Ectodermal cell (in vitro differentiated cells): ENCODE results near the gene ZBTB37. TPM values are rescaled to one million over a fixed set of nuclear protein-coding genes. Genes with fewer than 3 reads are reported as not detected.

Experiments
- H3K27ac ChIP-seq: 2 replicates; pipeline ENCODE4 v1.7.0; 2013; ENCODE audit warnings: mild to moderate bottlenecking, low read depth, low read length; ENCODE audit not compliant: insufficient read depth, poor library complexity, severe bottlenecking
- H3K27me3 ChIP-seq: 2 replicates; pipeline ENCODE4 v1.7.0; 2013; ENCODE audit warnings: mild to moderate bottlenecking, low read length; ENCODE audit not compliant: insufficient read depth, control insufficient read depth, poor library complexity, severe bottlenecking
- H3K36me3 ChIP-seq: one replicate; pipeline ENCODE4 v1.7.0; 2013; ENCODE audit warnings: low read length; ENCODE audit not compliant: control insufficient read depth, insufficient read depth
- H3K4me1 ChIP-seq: one replicate; pipeline ENCODE4 v1.7.0; 2013; ENCODE audit warnings: low read length; ENCODE audit not compliant: control insufficient read depth, insufficient read depth
- H3K4me3 ChIP-seq: 2 replicates; pipeline ENCODE4 v1.7.0; 2013; ENCODE audit warnings: low read depth, low read length, control low read depth; ENCODE audit not compliant: insufficient read depth
- H3K9me3 ChIP-seq: 2 replicates; pipeline ENCODE4 v1.7.0; 2013; ENCODE audit warnings: mild to moderate bottlenecking, low read length, moderate library complexity; ENCODE audit not compliant: control insufficient read depth
- WGBS, 2 experiments: methylation state at CpG; one replicate each; pipeline ENCODE4 v1.1.7; 2013; ENCODE audit warnings: missing lambda C conversion rate in 2 of 2; 5-methylcytosine and 5-hydroxymethylcytosine counted together
- polyA plus RNA-seq, 4 experiments: library from polyadenylated mRNA; stranded (reverse); fragments of 50-300 nt; gene quantifications; one replicate each; pipeline ENCODE4 v1.2.3, GENCODE V29; 2013

Gene ZBTB37
- 7.9 TPM for polyA plus RNA-seq (2013, experiment 1 of 4)
- 9.0 TPM for polyA plus RNA-seq (2013, experiment 2 of 4)
- polyA plus RNA-seq (2013, experiment 3 of 4) = 4.8 TPM
- polyA plus RNA-seq (2013, experiment 4 of 4) = 5.8 TPM

GRCh38 chr1:173868266-173869020, at the start of gene ZBTB37:
Gene ZBTB37 (plus strand): TSS chr1:173868380. CDS start chr1:173870226, 1,846 bp downstream.
- peaks cover 26% of the 10 kb centered on the region for H3K36me3 ChIP-seq
- peaks cover 12% of the 10 kb centered on the region for H3K4me1 ChIP-seq
- H3K9me3 ChIP-seq = no peaks in the 10 kb centered on the region
- peak within 1 kb of the TSS; percentile 90 for H3K27ac ChIP-seq
- 0% methylated on average over 53 of the region's 53 CpGs for WGBS, 2 experiments
- H3K27me3 ChIP-seq = no peaks in the 10 kb centered on the region
- H3K4me3 ChIP-seq = peak within 1 kb of the TSS; percentile 92

GRCh38 chr1:173818459-173818858, 49.7 kb upstream of the ZBTB37 start:
- H3K9me3 ChIP-seq = no peaks in the 10 kb centered on the region
- 90 to 96% methylated on average over 1 of the region's 1 CpG for WGBS, 2 experiments
- peaks cover 7% of the 10 kb centered on the region for H3K4me1 ChIP-seq
- no peaks in the 10 kb centered on the region for H3K27me3 ChIP-seq
- no peak overlapping the region for H3K27ac ChIP-seq
- peaks cover 5% of the 10 kb centered on the region for H3K36me3 ChIP-seq
- no peak overlapping the region for H3K4me3 ChIP-seq

GRCh38 chr1:173821680-173822079, 46.5 kb upstream of the ZBTB37 start:
- WGBS, 2 experiments = 89 to 91% methylated on average over 4 of the region's 4 CpGs
- peaks cover 7% of the 10 kb centered on the region for H3K4me1 ChIP-seq
- H3K9me3 ChIP-seq = no peaks in the 10 kb centered on the region
- H3K27me3 ChIP-seq = no peaks in the 10 kb centered on the region
- H3K4me3 ChIP-seq = no peak overlapping the region
- H3K36me3 ChIP-seq = peaks cover 5% of the 10 kb centered on the region
- H3K27ac ChIP-seq = no peak overlapping the region

GRCh38 chr1:173823781-173824314, 44.3 kb upstream of the ZBTB37 start:
- Histone ChIP-seq H3K27ac (peak overlapping the region; percentile 97), H3K27me3 (no peaks in the 10 kb centered on the region), H3K4me1 (peaks cover 7% of the 10 kb centered on the region), H3K4me3 (peak overlapping the region; percentile 80), H3K9me3 (no peaks in the 10 kb centered on the region), H3K36me3 (peaks cover 5% of the 10 kb centered on the region)
- WGBS, 2 experiments = 0% methylated on average over 25 of the region's 25 CpGs

- H3K27me3 ChIP-seq = no peaks in the 10 kb centered on the region
- peaks cover 7% of the 10 kb centered on the region for H3K4me1 ChIP-seq
- 0 to 1% methylated on average over 55 of the region's 55 CpGs for WGBS, 2 experiments
- peaks cover 5% of the 10 kb centered on the region for H3K36me3 ChIP-seq
- H3K9me3 ChIP-seq = no peaks in the 10 kb centered on the region
- peak within 1 kb of the TSS; percentile 80 for H3K4me3 ChIP-seq
- peak within 1 kb of the TSS; percentile 97 for H3K27ac ChIP-seq
These were observed 43.7 kb upstream of the ZBTB37 start, which contains the start of the genes CENPL and DARS2 for GRCh38 chr1:173824315-173825081. Gene CENPL (minus strand): TSS chr1:173824883. CDS start chr1:173811299, 13,584 bp downstream. Gene DARS2 (plus strand): TSS chr1:173824673. CDS start chr1:173825230, 557 bp downstream.

GRCh38 chr1:173827611-173828010, 40.6 kb upstream of the ZBTB37 start:
- no peaks in the 10 kb centered on the region for H3K9me3 ChIP-seq
- 90 to 95% methylated on average over 2 of the region's 2 CpGs for WGBS, 2 experiments
- H3K4me3 ChIP-seq = no peak overlapping the region
- H3K36me3 ChIP-seq = peaks cover 13% of the 10 kb centered on the region
- H3K27ac ChIP-seq = no peak overlapping the region
- no peaks in the 10 kb centered on the region for H3K27me3 ChIP-seq
- H3K4me1 ChIP-seq = peaks cover 7% of the 10 kb centered on the region

GRCh38 chr1:173832748-173833147, 35.4 kb upstream of the ZBTB37 start:
- H3K36me3 ChIP-seq = peaks cover 23% of the 10 kb centered on the region
- WGBS, 2 experiments = 96% methylated on average over 1 of the region's 1 CpG; no CpG with 5 or more reads in 1 of the 2 experiments

GRCh38 chr1:173852105-173852504, 16.1 kb upstream of the ZBTB37 start:
- Histone ChIP-seq H3K27me3 (no peaks in the 10 kb centered on the region), H3K36me3 (peaks cover 18% of the 10 kb centered on the region), H3K27ac (no peak overlapping the region), H3K9me3 (no peaks in the 10 kb centered on the region), H3K4me3 (no peak overlapping the region), H3K4me1 (no peaks in the 10 kb centered on the region)
- WGBS, 2 experiments = 93 to 95% methylated on average over 3 to 4 of the region's 4 CpGs

More at GRCh38 chr1:173832748-173833147, 35.4 kb upstream of the ZBTB37 start:
- no peaks in the 10 kb centered on the region for H3K4me1 ChIP-seq
- H3K4me3 ChIP-seq = no peak overlapping the region
- H3K27ac ChIP-seq = no peak overlapping the region
- H3K27me3 ChIP-seq = no peaks in the 10 kb centered on the region
- no peaks in the 10 kb centered on the region for H3K9me3 ChIP-seq

- peaks cover 21% of the 10 kb centered on the region for H3K36me3 ChIP-seq
- no peak overlapping the region for H3K4me3 ChIP-seq
- no peaks in the 10 kb centered on the region for H3K9me3 ChIP-seq
- WGBS, 2 experiments = 65 to 70% methylated on average over 5 of the region's 5 CpGs
- H3K4me1 ChIP-seq = no peaks in the 10 kb centered on the region
- peak overlapping the region; percentile 26 for H3K27ac ChIP-seq
- no peaks in the 10 kb centered on the region for H3K27me3 ChIP-seq
These were observed 15.1 kb upstream of the ZBTB37 start for GRCh38 chr1:173853074-173853473.

- 91 to 100% methylated on average over 1 of the region's 1 CpG for WGBS, 2 experiments
- H3K4me3 ChIP-seq = no peak overlapping the region
- H3K36me3 ChIP-seq = peaks cover 24% of the 10 kb centered on the region
- no peaks in the 10 kb centered on the region for H3K27me3 ChIP-seq
- H3K27ac ChIP-seq = no peak overlapping the region
- H3K9me3 ChIP-seq = no peaks in the 10 kb centered on the region
- H3K4me1 ChIP-seq = no peaks in the 10 kb centered on the region
These were observed 12.2 kb upstream of the ZBTB37 start for GRCh38 chr1:173856014-173856413.
